GM23338 (cell line): ENCODE measurements around the gene OXCT1. TPM values are rescaled to one million over a fixed set of nuclear protein-coding genes. Genes with fewer than 3 reads are reported as not detected.

ENCODE experiments used
- ATAC-seq: fragments of 200-7000 bp; cut with Tn5 transposase; 3 replicates; pipeline ENCODE4 v1.9.1; 2020
- DNase-seq: peaks from one replicate; pipeline ENCODE4 v3.0.0-alpha.2; 2015; ENCODE audit warnings: low spot score
- H2AFZ ChIP-seq: fragments of 200-600 bp; sonication (generic); 2 replicates; pipeline ENCODE4 v1.8.0; 2016; ENCODE audit warnings: antibody characterized with exemption, mild to moderate bottlenecking, moderate library complexity
- H3F3A ChIP-seq: fragments of 200-600 bp; sonication (generic); replicated peaks from 2 replicates; pipeline ENCODE4 v1.8.0; 2017; ENCODE audit warnings: antibody characterized with exemption, mixed run types, low read depth
- H3K27ac ChIP-seq: fragments of 200-600 bp; sonication (generic); 2 replicates; pipeline ENCODE4 v1.6.1; 2016; ENCODE audit warnings: low read depth
- H3K27me3 ChIP-seq: fragments of 200-600 bp; sonication (generic); 2 replicates; pipeline ENCODE4 v1.8.0; 2016; ENCODE audit warnings: mild to moderate bottlenecking, mixed run types, moderate library complexity; ENCODE audit not compliant: insufficient read depth
- H3K36me3 ChIP-seq: fragments of 200-600 bp; sonication (generic); 2 replicates; pipeline ENCODE4 v1.8.0; 2016; ENCODE audit warnings: mild to moderate bottlenecking; ENCODE audit not compliant: insufficient read depth
- H3K4me1 ChIP-seq: fragments of 200-600 bp; sonication (generic); 2 replicates; pipeline ENCODE4 v1.8.0; 2016; ENCODE audit warnings: mild to moderate bottlenecking, moderate library complexity; ENCODE audit not compliant: insufficient read depth
- H3K4me2 ChIP-seq: fragments of 200-600 bp; sonication (generic); 2 replicates; pipeline ENCODE4 v1.7.1; 2017; ENCODE audit warnings: mixed run types
- H3K4me3 ChIP-seq: fragments of 200-600 bp; sonication (generic); 2 replicates; pipeline ENCODE4 v1.6.1; 2016; ENCODE audit warnings: mixed run types
- H3K79me2 ChIP-seq: fragments of 200-600 bp; sonication (generic); replicated peaks from 2 replicates; pipeline ENCODE4 v1.8.0; 2017; ENCODE audit warnings: mild to moderate bottlenecking; ENCODE audit not compliant: insufficient read depth
- H3K9me2 ChIP-seq: fragments of 200-600 bp; sonication (generic); 2 replicates; pipeline ENCODE4 v1.8.0; 2017; ENCODE audit not compliant: insufficient read depth
- H4K20me1 ChIP-seq: fragments of 200-600 bp; sonication (generic); replicated peaks from 2 replicates; pipeline ENCODE4 v1.8.0; 2017; ENCODE audit warnings: mild to moderate bottlenecking; ENCODE audit not compliant: insufficient read depth
- H3K27ac Mint-ChIP-seq: 2 replicates; pipeline ENCODE4 v1.8.0; 2020; ENCODE audit warnings: inconsistent platforms, mild to moderate bottlenecking, moderate library complexity, mixed read lengths
- H3K27me3 Mint-ChIP-seq: 3 replicates; pipeline ENCODE4 v1.8.0; 2022; ENCODE audit warnings: low read depth, mild to moderate bottlenecking, moderate library complexity, mixed read lengths, inconsistent platforms; ENCODE audit not compliant: insufficient read depth, poor library complexity
- H3K36me3 Mint-ChIP-seq: 3 replicates; pipeline ENCODE4 v1.8.0; 2021; ENCODE audit warnings: low read depth, mild to moderate bottlenecking, inconsistent platforms, moderate library complexity, mixed read lengths
- H3K4me1 Mint-ChIP-seq: 3 replicates; pipeline ENCODE4 v1.8.0; 2020; ENCODE audit warnings: mild to moderate bottlenecking, inconsistent platforms, mixed read lengths
- H3K4me3 Mint-ChIP-seq: 3 replicates; pipeline ENCODE4 v1.8.0; 2021; ENCODE audit warnings: moderate library complexity, mild to moderate bottlenecking, inconsistent platforms, mixed read lengths
- H3K9me3 Mint-ChIP-seq: 3 replicates; pipeline ENCODE4 v1.8.0; 2020; ENCODE audit warnings: moderate library complexity, mild to moderate bottlenecking, inconsistent platforms, mixed read lengths
- CTCF ChIP-seq, 2 experiments: fragments of 200-600 bp in 1 of 2; sonication (generic) in 1 of 2; conservative IDR thresholded peaks; 2 replicates each; pipeline versions ENCODE4 v1.5.1 to v1.6.1; 2016 to 2017; ENCODE audit warnings: antibody characterized with exemption in 2 of 2, low read depth in 2 of 2, mild to moderate bottlenecking in 2 of 2, moderate library complexity in 1 of 2
- ETS1 ChIP-seq: IDR thresholded peaks from 2 replicates; pipeline ENCODE4 v1.6.1; 2016; ENCODE audit warnings: antibody characterized with exemption
- EZH2 ChIP-seq: fragments of 200-600 bp; sonication (generic); IDR thresholded peaks from one replicate; pipeline ENCODE4 v1.8.0; 2017; ENCODE audit warnings: antibody characterized with exemption, mild to moderate bottlenecking, low read depth; ENCODE audit not compliant: unreplicated experiment
- EZH2phosphoT487 ChIP-seq: fragments of 200-600 bp; sonication (generic); IDR thresholded peaks from one replicate; pipeline ENCODE4 v1.8.1; 2018; ENCODE audit warnings: antibody characterized with exemption; ENCODE audit not compliant: unreplicated experiment
- NANOG ChIP-seq: IDR thresholded peaks from 2 replicates; pipeline ENCODE4 v1.6.1; 2016; ENCODE audit warnings: antibody characterized with exemption, borderline replicate concordance
- POLR2AphosphoS5 ChIP-seq: IDR thresholded peaks from 2 replicates; pipeline ENCODE4 v1.6.1; 2016; ENCODE audit warnings: antibody characterized with exemption, low read depth
- REST ChIP-seq: IDR thresholded peaks from one replicate; pipeline ENCODE4 v1.6.1; 2018; ENCODE audit warnings: antibody characterized with exemption; ENCODE audit not compliant: unreplicated experiment
- ZNF331 ChIP-seq: fragments of 250-450 bp; sonication (Bioruptor Pico); IDR thresholded peaks from 2 replicates; pipeline ENCODE4 v1.5.0; 2020; ENCODE audit warnings: low read depth, mild to moderate bottlenecking, moderate library complexity
- ZNF462 ChIP-seq: fragments of 250-450 bp; sonication (Bioruptor Pico); IDR thresholded peaks from 2 replicates; pipeline ENCODE4 v1.5.0; 2020; ENCODE audit warnings: mild to moderate bottlenecking, moderate library complexity
- polyA plus RNA-seq: library from polyadenylated mRNA; unstranded; fragments of >200 nt; fragmentation: Nextera tagmentation; extraction: Ambion mirVana; gene quantifications from 2 replicates; pipeline ENCODE4 v1.2.1, GENCODE V29; 2016
- total RNA-seq: library from RNA; depleted of rRNA; stranded (reverse); fragments of >200 nt; shearing (Covaris generic); gene quantifications from 2 replicates; pipeline ENCODE4 v1.2.3, GENCODE V29; 2014

The OXCT1 gene
- total and polyA plus RNA-seq, 2 experiments from 2014 or later: 11.6 to 37.0 TPM

- TF ChIP-seq ZNF462 (CRISPR knock-in tag) (no peak), EZH2phosphoT487 (no peak)
Measured at GRCh38 chr5:41835645-41836044, 34.6 kb downstream of the OXCT1 start (continued).

GRCh38 chr5:41834506-41834905, 35.7 kb downstream of the OXCT1 start:
- no peaks in the 10 kb centered on the region for H4K20me1 ChIP-seq
- Mint-ChIP-seq H3K27ac (no peak overlapping the region; the same call in 1 of the 2 replicates), H3K36me3 (peaks cover 10% of the 10 kb centered on the region; the same call in 2 of the 3 replicates)
- TF ChIP-seq CTCF (conservative IDR thresholded peaks at IDR 0.05; ENCODE audit: low read depth in 2 of 2) (no peak), POLR2AphosphoS5 (no peak), ZNF331 (CRISPR knock-in tag) (no peak), EZH2 (no peak), ETS1 (no peak), NANOG (no peak), EZH2phosphoT487 (no peak), REST (no peak)

More at GRCh38 chr5:41834506-41834905, 35.7 kb downstream of the OXCT1 start:
- ATAC-seq (no peak), DNase-seq (no peak)
- Mint-ChIP-seq H3K4me3 (no peak overlapping the region), H3K9me3 (no peaks in the 10 kb centered on the region), H3K4me1 (no peaks in the 10 kb centered on the region), H3K27me3 (no peaks in the 10 kb centered on the region)
- Histone ChIP-seq H3K27me3 (no peaks in the 10 kb centered on the region), H3K4me2 (no peak overlapping the region), H3K9me2 (no peaks in the 10 kb centered on the region), H3K27ac (no peak overlapping the region), H3K4me3 (no peak overlapping the region), H3K79me2 (no peaks in the 10 kb centered on the region), H2AFZ (no peak overlapping the region), H3K36me3 (no peaks in the 10 kb centered on the region; the same call in 1 of the 2 replicates), H3K4me1 (no peaks in the 10 kb centered on the region), H3F3A (no peaks in the 10 kb centered on the region)
